GM18498 (cell line): Measurements from ENCODE around the gene UTP14C.
"Not testable (repeated sequence)": the region's sequence is repeated elsewhere in the genome, so short reads cannot be mapped to it uniquely, and the experiment has no call there.

Experiments
- ATAC-seq: cut with Tn5 transposase; IDR thresholded peaks from one replicate; pipeline ENCODE4 v1.9.1; 2021; ENCODE audit warnings: mild to moderate bottlenecking, moderate library complexity; ENCODE audit not compliant: unreplicated experiment

Gene UTP14C

GRCh38 chr13:52024481-52024880 is at the start of gene UTP14C:
UTP14C (plus strand) TSS chr13:52024691; CDS start chr13:52028805, 4,114 bp downstream.
- ATAC-seq: no peak

- no peak for ATAC-seq
Measured at GRCh38 chr13:51976423-51976822, 48.1 kb upstream of the UTP14C start.

- no peak for ATAC-seq
Measured at GRCh38 chr13:51976890-51977289, 47.6 kb upstream of the UTP14C start.

GRCh38 chr13:51977625-51978024 is 46.9 kb upstream of the UTP14C start:
- ATAC-seq: no peak

- ATAC-seq: no peak
Measured at GRCh38 chr13:51978796-51979556, 45.5 kb upstream of the UTP14C start.

- ATAC-seq: no peak
Measured at GRCh38 chr13:51980908-51981307, 43.6 kb upstream of the UTP14C start.

GRCh38 chr13:51981355-51981754 is 43.1 kb upstream of the UTP14C start:
- ATAC-seq: no peak

- ATAC-seq: not testable (repeated sequence)
Measured at GRCh38 chr13:51983292-51983691, 41.2 kb upstream of the UTP14C start.

GRCh38 chr13:51984904-51985303 is 39.6 kb upstream of the UTP14C start:
- ATAC-seq: not testable (repeated sequence)

- no peak for ATAC-seq
Measured at GRCh38 chr13:51988988-51989618, 35.4 kb upstream of the UTP14C start.

- ATAC-seq: no peak
Measured at GRCh38 chr13:51993713-51994112, 30.8 kb upstream of the UTP14C start.

- ATAC-seq: no peak
Measured at GRCh38 chr13:51995677-51996551, 28.6 kb upstream of the UTP14C start.

GRCh38 chr13:51996641-51997040 is 27.9 kb upstream of the UTP14C start:
- ATAC-seq: no peak

- ATAC-seq: no peak
Measured at GRCh38 chr13:51997186-51997585, 27.3 kb upstream of the UTP14C start.

- ATAC-seq: no peak
Measured at GRCh38 chr13:51997641-51998330, 26.7 kb upstream of the UTP14C start.

GRCh38 chr13:51998723-51999509 is 25.6 kb upstream of the UTP14C start:
- no peak for ATAC-seq

- no peak for ATAC-seq
Measured at GRCh38 chr13:51999510-51999911, 25.0 kb upstream of the UTP14C start.

- ATAC-seq: no peak
Measured at GRCh38 chr13:51999921-52000320, 24.6 kb upstream of the UTP14C start.

GRCh38 chr13:52001120-52001731 is 23.3 kb upstream of the UTP14C start:
- peak; percentile 83 for ATAC-seq

GRCh38 chr13:52002361-52002760 is 22.1 kb upstream of the UTP14C start:
- ATAC-seq: no peak
